H1 (cell line): ENCODE measurements around the gene CNN3. TPM values are rescaled to one million over a fixed set of nuclear protein-coding genes. Genes with fewer than 3 reads are reported as not detected.

ENCODE experiments used
- KDM1A ChIP-seq: fragments of 200-600, 300-600 bp; sonication (generic); IDR thresholded peaks from 2 replicates; pipeline ENCODE4 v1.7.1; 2016; ENCODE audit warnings: mild to moderate bottlenecking, low read length, borderline replicate concordance
- POLR2A ChIP-seq, 2 experiments: IDR thresholded peaks; 1 replicate in 1 of 2; 2 replicates in 1 of 2; pipeline ENCODE4 v1.6.1; 2011; ENCODE audit warnings: low read depth in 2 of 2, low read length in 2 of 2, mild to moderate bottlenecking in 2 of 2; ENCODE audit errors: control extremely low read depth in 1 of 2
- polyA plus RNA-seq, 7 experiments: library from polyadenylated mRNA; depleted of rRNA in 3 of 7; stranded (reverse) in 5 of 7; unstranded in 2 of 7; fragments of >200 nt in 5 of 7; fragments of 200-250 nt in 2 of 7; gene quantifications; 1 replicate in 5 of 7; 2 replicates in 1 of 7; 4 replicates in 1 of 7; pipeline versions ENCODE4 v1.2.1 to v1.2.3, GENCODE V29; 2011 to 2013; ENCODE audit warnings: missing spikeins in 2 of 7, mixed read lengths in 2 of 7
- total RNA-seq: library from RNA; stranded (reverse); fragmentation: NEBNext Ultra II Directional; extraction: Animal tissue kit (Norgen Biotek cat#: 25700); gene quantifications from 2 replicates; pipeline ENCODE4 v1.2.1, GENCODE V29; 2021

CNN3 gene
- total and polyA plus RNA-seq, 2 of the 8 experiments (the other 6 are each of a cell fraction or from before 2014, with no cell fraction given) = 134 to 266 TPM

- TF ChIP-seq KDM1A = no peak
- TF ChIP-seq POLR2A (IDR thresholded peaks at IDR 0.05; ENCODE audit: control extremely low read depth in 1 of 2, low read depth in 2 of 2, low read length in 2 of 2) = no peak
These were observed 20.5 kb upstream of the CNN3 start (continued) for GRCh38 chr1:94947437-94947836.
